HG03439 (cell line): Measurements from ENCODE around the gene ALDH8A1.

ENCODE experiments used
- ATAC-seq: cut with Tn5 transposase; IDR thresholded peaks from one replicate; pipeline ENCODE4 v1.9.1; 2021; ENCODE audit warnings: mild to moderate bottlenecking, moderate library complexity; ENCODE audit not compliant: unreplicated experiment

Gene ALDH8A1

DNA sequence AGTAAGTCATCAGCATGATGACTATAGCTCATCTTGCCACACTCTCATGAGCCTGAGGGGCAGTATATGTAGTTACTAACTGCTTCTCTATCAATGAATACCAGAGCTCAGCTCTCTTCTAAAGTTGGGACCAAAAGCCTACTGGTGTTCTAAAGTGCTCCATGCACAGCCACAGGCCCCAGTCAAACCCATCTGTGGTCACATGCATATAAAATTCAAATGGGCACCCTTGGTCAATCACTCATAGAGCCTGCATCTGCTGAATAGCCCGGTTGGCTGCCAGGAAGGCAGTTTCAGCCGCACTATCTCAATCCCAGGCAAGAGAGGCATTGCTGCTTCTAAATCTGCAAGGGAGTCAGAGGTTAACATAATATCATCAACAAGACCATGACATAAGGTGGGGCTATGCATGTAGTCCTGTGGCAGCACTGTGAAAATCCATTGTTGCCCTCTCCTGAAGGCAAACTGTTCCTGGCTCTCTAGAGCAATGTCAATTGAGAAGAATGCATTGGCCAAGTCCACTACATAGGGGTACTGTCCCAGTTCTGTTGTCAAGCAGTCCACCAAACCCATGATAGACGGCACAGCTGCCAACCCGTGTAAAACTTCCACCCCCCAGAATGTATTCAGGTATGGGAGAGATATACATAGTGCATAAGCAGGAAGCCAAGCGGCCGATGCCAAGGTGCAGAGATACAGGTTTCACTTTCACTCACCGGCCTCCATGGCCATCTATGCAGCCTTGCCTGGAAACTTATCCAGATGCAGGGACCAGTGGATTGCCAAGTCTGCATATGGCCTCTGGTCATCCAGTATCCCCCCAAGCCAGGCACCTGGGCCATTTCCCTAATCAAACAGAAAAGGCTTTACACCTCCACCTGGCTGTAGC, 76.2 kb downstream of the ALDH8A1 start:
- ATAC-seq = no peak

DNA sequence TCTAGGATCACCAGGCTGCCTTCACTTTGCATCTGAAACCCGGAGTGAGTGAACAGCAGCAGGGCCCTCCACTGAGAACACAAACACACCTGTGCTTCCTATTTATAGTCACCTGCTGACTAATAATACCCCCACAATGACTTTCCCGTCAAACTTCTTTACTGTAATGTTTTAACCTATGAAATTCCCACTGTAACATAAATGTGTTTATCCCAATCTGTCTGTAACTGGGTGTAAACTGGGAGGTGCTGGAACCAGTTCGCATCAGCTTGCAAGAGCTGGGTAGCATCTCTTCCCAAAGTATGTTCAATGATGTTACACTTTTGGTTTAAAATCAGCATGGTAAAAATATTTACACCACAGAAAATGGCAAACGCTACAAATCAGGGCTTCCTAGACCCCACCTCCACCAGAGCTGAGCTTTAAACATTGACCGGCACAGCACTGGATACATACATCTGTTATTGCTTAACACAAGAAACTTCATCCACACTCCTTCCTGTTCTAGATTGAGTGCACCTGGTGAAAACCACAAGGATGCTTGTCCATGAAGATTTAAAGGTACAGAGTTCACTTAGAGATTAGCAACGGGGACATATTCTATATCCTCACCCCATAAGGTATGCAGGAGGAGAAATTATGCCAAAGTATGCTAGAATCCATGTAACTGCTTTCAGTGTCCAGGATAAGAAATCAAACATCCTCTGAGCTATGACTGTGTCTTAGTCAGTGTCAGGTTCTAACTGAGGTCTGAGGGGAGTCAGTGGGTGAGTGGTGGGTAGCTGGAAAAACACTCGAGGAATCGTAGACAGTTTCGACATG, 79.0 kb downstream of the ALDH8A1 start:
- ATAC-seq = peak; percentile 86

DNA sequence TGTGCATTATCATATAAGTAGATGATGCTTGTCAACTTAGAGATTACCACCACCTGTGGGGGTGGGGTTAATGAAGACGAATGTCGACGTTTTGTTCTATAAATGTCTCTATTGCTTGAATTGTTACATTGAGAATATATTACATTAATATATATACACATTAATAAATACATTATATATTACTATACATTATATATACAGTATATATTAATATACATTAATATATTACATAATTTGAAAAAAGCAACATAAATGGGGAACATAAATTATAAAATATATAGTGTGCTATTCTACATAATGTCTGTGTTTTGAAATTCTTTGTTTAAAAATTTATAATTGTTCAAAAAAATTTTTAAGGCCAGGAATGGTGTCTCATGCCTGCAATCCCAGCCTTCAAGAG, 81.1 kb downstream of the ALDH8A1 start:
- ATAC-seq = no peak
